Mesothelial cell of epicardium (in vitro differentiated cells): ENCODE measurements around the gene TMPRSS13. TPM values are rescaled to one million over a fixed set of nuclear protein-coding genes. Genes with fewer than 3 reads are reported as not detected.

Source experiments
- DNase-seq, 2 experiments: peaks; one replicate each; pipeline ENCODE4 v3.0.0; 2021; ENCODE audit warnings: low spot score in 2 of 2; ENCODE audit not compliant: unreplicated experiment in 2 of 2
- H3K27ac Mint-ChIP-seq: 2 replicates; pipeline ENCODE4 v1.8.0; 2021; ENCODE audit warnings: mixed read lengths
- H3K27me3 Mint-ChIP-seq: 2 replicates; pipeline ENCODE4 v1.8.0; 2021; ENCODE audit warnings: low read depth, mixed read lengths
- H3K36me3 Mint-ChIP-seq: 2 replicates; pipeline ENCODE4 v1.8.0; 2021; ENCODE audit warnings: mixed read lengths
- H3K4me1 Mint-ChIP-seq: 2 replicates; pipeline ENCODE4 v1.8.0; 2021; ENCODE audit warnings: mixed read lengths
- H3K4me3 Mint-ChIP-seq: 2 replicates; pipeline ENCODE4 v1.8.0; 2021; ENCODE audit warnings: mild to moderate bottlenecking, moderate library complexity, mixed read lengths
- H3K9me3 Mint-ChIP-seq: 2 replicates; pipeline ENCODE4 v1.8.0; 2021; ENCODE audit warnings: mixed read lengths
- CTCF ChIP-seq: fragments of 200-600 bp; sonication (generic); IDR thresholded peaks from one replicate; pipeline ENCODE4 v1.5.0; 2021; ENCODE audit warnings: antibody characterized with exemption; ENCODE audit not compliant: unreplicated experiment
- total RNA-seq: library from RNA; stranded (reverse); gene quantifications from 3 replicates; pipeline ENCODE4 v1.2.1, GENCODE V29; 2021

The TMPRSS13 gene
- total RNA-seq, 1 donor from 2014 or later = 10.4 TPM

- Mint-ChIP-seq H3K4me1 (peaks cover 6% of the 10 kb centered on the region), H3K9me3 (peaks cover 19% of the 10 kb centered on the region), H3K36me3 (no peaks in the 10 kb centered on the region), H3K27me3 (peaks cover 21% of the 10 kb centered on the region), H3K27ac (no peak overlapping the region), H3K4me3 (no peak overlapping the region)
- peak; percentile 96 for TF ChIP-seq CTCF
- peak; percentile 86 to 95 for DNase-seq
Observed at GRCh38 chr11:117946842-117947526, 17.8 kb upstream of the TMPRSS13 start.

- no peaks in the 10 kb centered on the region for H3K36me3 Mint-ChIP-seq
- H3K27ac Mint-ChIP-seq = no peak overlapping the region
- peaks cover 6% of the 10 kb centered on the region for H3K4me1 Mint-ChIP-seq
- no peak overlapping the region for H3K4me3 Mint-ChIP-seq
- H3K27me3 Mint-ChIP-seq = peaks cover 17% of the 10 kb centered on the region
- H3K9me3 Mint-ChIP-seq = peaks cover 19% of the 10 kb centered on the region
- DNase-seq = no peak
- no peak for TF ChIP-seq CTCF
Observed at GRCh38 chr11:117946156-117946841, 17.1 kb upstream of the TMPRSS13 start.

- H3K4me1 Mint-ChIP-seq = peaks cover 1% of the 10 kb centered on the region
- H3K9me3 Mint-ChIP-seq = peaks cover 19% of the 10 kb centered on the region
- no peaks in the 10 kb centered on the region for H3K36me3 Mint-ChIP-seq
- no peak overlapping the region for H3K27ac Mint-ChIP-seq
- peaks cover 11% of the 10 kb centered on the region for H3K27me3 Mint-ChIP-seq
- no peak overlapping the region for H3K4me3 Mint-ChIP-seq
- DNase-seq = no peak
- TF ChIP-seq CTCF = no peak
Observed at GRCh38 chr11:117945047-117945810, 16.0 kb upstream of the TMPRSS13 start.

- H3K4me3 Mint-ChIP-seq = no peak overlapping the region
- DNase-seq = no peak
- H3K9me3 Mint-ChIP-seq = peaks cover 19% of the 10 kb centered on the region
- peaks cover 10% of the 10 kb centered on the region for H3K27me3 Mint-ChIP-seq
- peaks cover 4% of the 10 kb centered on the region for H3K4me1 Mint-ChIP-seq
- no peaks in the 10 kb centered on the region for H3K36me3 Mint-ChIP-seq
- TF ChIP-seq CTCF = no peak
- H3K27ac Mint-ChIP-seq = no peak overlapping the region
Observed at GRCh38 chr11:117944554-117944953, 15.4 kb upstream of the TMPRSS13 start.

DNA sequence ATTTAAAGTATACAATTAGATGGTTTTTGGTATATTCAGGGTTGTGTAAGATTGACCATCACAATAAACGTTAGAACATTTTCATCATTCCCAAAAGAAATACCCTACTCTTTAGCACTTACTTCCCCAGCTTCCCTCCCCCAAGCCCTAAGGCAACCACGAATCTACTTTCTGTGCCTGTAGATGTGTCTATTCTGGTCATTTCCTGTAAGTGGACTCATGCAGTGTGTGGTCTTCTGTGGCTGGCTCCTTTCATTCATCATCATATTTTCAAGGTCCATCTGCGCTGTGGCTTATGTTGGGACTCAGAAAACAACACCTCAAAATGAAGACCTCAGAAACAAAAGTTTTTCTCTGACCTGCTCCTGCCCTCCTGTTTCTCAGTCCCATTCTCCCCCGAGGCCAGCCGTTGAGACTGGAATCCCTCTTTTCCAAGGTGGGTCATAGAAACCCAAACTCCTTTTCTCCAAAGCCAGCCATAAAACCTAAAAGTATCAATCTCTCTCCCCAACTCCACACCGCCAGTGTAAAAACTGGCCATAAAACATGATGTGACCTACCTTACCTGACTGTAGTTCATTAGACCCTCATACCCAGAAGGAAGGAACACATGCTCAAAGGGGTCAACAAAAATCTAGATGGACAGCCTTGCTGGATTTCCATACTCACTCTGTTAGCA, 12.9 kb upstream of the TMPRSS13 start:
- TF ChIP-seq CTCF = no peak
- Mint-ChIP-seq H3K27ac (no peak overlapping the region), H3K36me3 (no peaks in the 10 kb centered on the region), H3K27me3 (no peaks in the 10 kb centered on the region), H3K4me1 (peaks cover 15% of the 10 kb centered on the region), H3K9me3 (peaks cover 19% of the 10 kb centered on the region), H3K4me3 (no peak overlapping the region)
- no peak for DNase-seq
